K562 (cell line): Measurements from ENCODE around the gene PRR15. TPM values are rescaled to one million over a fixed set of nuclear protein-coding genes. Genes with fewer than 3 reads are reported as not detected.
A peak's percentile ranks its signal among the peaks of the same experiment; 100 is the strongest.

Experiments
- ATAC-seq: fragments of 200-7000 bp; cut with Tn5 transposase; 3 replicates; pipeline ENCODE4 v1.9.1; 2020; ENCODE audit warnings: moderate library complexity
- BruUV-seq: library from RNA; stranded (reverse); fragments of 400-500 nt; replicated peaks from 2 replicates; lab custom pipeline; 2021; lab: Mats Ljungman, UMichigan
- CTCF ChIA-PET: fragments of 300-600 bp; formaldehyde crosslinking; extraction: SDS; loops from one replicate; lab custom pipeline; 2021; ENCODE audit warnings: low intra/inter-chr PET ratio; lab: Yijun Ruan, JAX
- POLR2A ChIA-PET: fragments of 300-600, 350-650 bp; sonication (Branson Sonifier 250); formaldehyde crosslinking; extraction: SDS; loops from one replicate; lab custom pipeline; 2021; ENCODE audit warnings: antibody characterized with exemption, inconsistent platforms; lab: Yijun Ruan, JAX
- DNase-seq, 4 experiments: peaks; one replicate each; pipeline versions ENCODE4 v3.0.0 to v3.0.0-alpha.2; 2011 to 2018; ENCODE audit warnings: low spot score in 3 of 4, mixed read lengths in 3 of 4; ENCODE audit errors: extremely low read depth in 1 of 4
- FAIRE-seq: peaks from 2 replicates; lab custom pipeline; 2011; peaks lifted over from hg19 to GRCh38; lab: Jason Lieb, UNC
- H2AFZ ChIP-seq: 2 replicates; pipeline ENCODE4 v1.6.0; 2011; ENCODE audit warnings: low read depth, low read length, control low read depth, inconsistent platforms
- H3K27ac ChIP-seq: fragments of 200-600 bp; 3 replicates; pipeline ENCODE4 v1.8.0; 2011; ENCODE audit warnings: low read depth, mild to moderate bottlenecking, control low read depth, inconsistent platforms, low read length, moderate library complexity, mixed read lengths; ENCODE audit errors: extremely low read depth
- H3K27me3 ChIP-seq, 2 experiments: fragments of 300-600 bp in 1 of 2; 2 replicates in 1 of 2; 3 replicates in 1 of 2; pipeline versions ENCODE4 v1.6.0 to v1.8.0; 2011; ENCODE audit warnings: inconsistent platforms in 2 of 2, low read length in 2 of 2, mild to moderate bottlenecking in 1 of 2, mixed read lengths in 1 of 2, moderate library complexity in 1 of 2; ENCODE audit not compliant: control insufficient read depth in 2 of 2, insufficient read depth in 2 of 2
- H3K36me3 ChIP-seq: fragments of 300-600 bp; 3 replicates; pipeline ENCODE4 v1.8.0; 2011; ENCODE audit warnings: mild to moderate bottlenecking, low read length, inconsistent platforms; ENCODE audit not compliant: control insufficient read depth, insufficient read depth
- H3K4me1 ChIP-seq, 2 experiments: fragments of 200-600 bp in 1 of 2; replicated peaks in 1 of 2; 2 replicates in 1 of 2; 3 replicates in 1 of 2; pipeline versions ENCODE4 v1.5.1 to v1.8.0; 2011; ENCODE audit warnings: inconsistent platforms in 2 of 2, low read length in 2 of 2, mild to moderate bottlenecking in 1 of 2, mixed read lengths in 1 of 2, moderate library complexity in 1 of 2; ENCODE audit not compliant: control insufficient read depth in 2 of 2, insufficient read depth in 2 of 2
- H3K4me2 ChIP-seq: 2 replicates; pipeline ENCODE4 v1.6.1; 2011; ENCODE audit warnings: low read length, control low read depth, inconsistent platforms, mixed read lengths; ENCODE audit not compliant: insufficient read depth
- H3K4me3 ChIP-seq: fragments of 200-600 bp; sonication (generic), shearing (Covaris generic); 2 replicates; pipeline ENCODE4 v1.5.1; 2016; ENCODE audit warnings: control low read depth, inconsistent platforms
- H3K79me2 ChIP-seq: fragments of 200-600 bp; 3 replicates; pipeline ENCODE4 v1.8.0; 2011; ENCODE audit warnings: low read length, inconsistent platforms; ENCODE audit not compliant: control insufficient read depth, insufficient read depth
- H3K9ac ChIP-seq, 2 experiments: 2 replicates each; pipeline versions ENCODE4 v1.6.0 to v1.6.1; 2011; ENCODE audit warnings: low read depth in 2 of 2, low read length in 2 of 2, control low read depth in 1 of 2, inconsistent platforms in 1 of 2, mild to moderate bottlenecking in 1 of 2, mixed read lengths in 1 of 2; ENCODE audit not compliant: insufficient read depth in 1 of 2
- H3K9me1 ChIP-seq: one replicate; pipeline ENCODE4 v1.6.0; 2011; ENCODE audit warnings: inconsistent platforms, mild to moderate bottlenecking, low read length, moderate library complexity; ENCODE audit not compliant: control insufficient read depth, insufficient read depth
- H3K9me3 ChIP-seq: replicated peaks from 2 replicates; pipeline ENCODE4 v1.5.1; 2011; ENCODE audit warnings: low read depth, low read length, inconsistent platforms; ENCODE audit not compliant: control insufficient read depth, insufficient read depth
- H4K20me1 ChIP-seq: replicated peaks from 2 replicates; pipeline ENCODE4 v1.6.1; 2011; ENCODE audit warnings: low read length, inconsistent platforms, mixed read lengths; ENCODE audit not compliant: control insufficient read depth, insufficient read depth
- BRD4 ChIP-seq: fragments of 200-600 bp; sonication (generic); IDR thresholded peaks from 2 replicates; pipeline ENCODE4 v1.6.1; 2017; ENCODE audit warnings: inconsistent platforms
- ELF4 ChIP-seq: fragments of 450-650 bp; formaldehyde crosslinking; IDR thresholded peaks from 2 replicates; pipeline ENCODE4 v1.4.0; 2022; ENCODE audit warnings: missing genetic modification characterization
- GATAD2A ChIP-seq: fragments of 450-650 bp; IDR thresholded peaks from 2 replicates; pipeline ENCODE4 v1.6.1; 2017
- RAD21 ChIP-seq, 2 experiments: fragments of 250-450 bp in 1 of 2; fragments of 450-650 bp in 1 of 2; sonication (Bioruptor Pico) in 1 of 2; formaldehyde crosslinking in 1 of 2; IDR thresholded peaks in 1 of 2; conservative IDR thresholded peaks in 1 of 2; 2 replicates each; pipeline versions ENCODE4 v1.4.0 to v1.8.0; 2020 to 2022; ENCODE audit warnings: mild to moderate bottlenecking in 2 of 2, moderate library complexity in 1 of 2
- RB1 ChIP-seq: fragments of 450-650 bp; IDR thresholded peaks from 2 replicates; pipeline ENCODE4 v1.6.1; 2017; ENCODE audit warnings: low read depth, mild to moderate bottlenecking
- RFX7 ChIP-seq: fragments of 250-450 bp; sonication (Bioruptor Pico); IDR thresholded peaks from 2 replicates; pipeline ENCODE4 v1.5.1; 2021; ENCODE audit warnings: mild to moderate bottlenecking
- SMC3 ChIP-seq: conservative IDR thresholded peaks from 2 replicates; pipeline ENCODE4 v1.6.1; 2011; ENCODE audit warnings: low read depth, low read length, improper control_type of control experiment; ENCODE audit not compliant: insufficient read depth
- TOE1 ChIP-seq, 2 experiments: fragments of 450-650 bp in 1 of 2; sonication (generic) in 1 of 2; formaldehyde crosslinking in 1 of 2; IDR thresholded peaks; 2 replicates each; pipeline versions ENCODE4 v1.7.1 to v1.8.0; 2016 to 2022; ENCODE audit warnings: borderline replicate concordance in 2 of 2, mild to moderate bottlenecking in 2 of 2, antibody characterized with exemption in 1 of 2, inconsistent platforms in 1 of 2, low read depth in 1 of 2, missing genetic modification reagents in 1 of 2, moderate library complexity in 1 of 2
- ZNF134 ChIP-seq: fragments of 250-450 bp; sonication (Bioruptor Pico); conservative IDR thresholded peaks from 2 replicates; pipeline ENCODE4 v1.4.0; 2020
- ZNF583 ChIP-seq: fragments of 250-450 bp; sonication (Bioruptor Pico); IDR thresholded peaks from 2 replicates; pipeline ENCODE4 v1.4.0; 2020
- ZNF75A ChIP-seq: fragments of 450-650 bp; formaldehyde crosslinking; IDR thresholded peaks from 2 replicates; pipeline ENCODE4 v1.4.0; 2020; ENCODE audit warnings: mild to moderate bottlenecking
- WGBS: fragments of 100-300 bp; shearing (Covaris generic); methylation state at CpG from one replicate; pipeline ENCODE4 v1.1.6; 2016; ENCODE audit warnings: low coverage, mixed read lengths; ENCODE audit not compliant: insufficient coverage; ENCODE audit errors: missing lambda C conversion rate; 5-methylcytosine and 5-hydroxymethylcytosine counted together
- in situ Hi-C: fragments of 300-500 bp; cut with MboI; formaldehyde crosslinking; loops from 4 replicates; pipeline ENCODE4 v1.15.0; 2018; ENCODE audit warnings: inconsistent platforms, mixed read lengths
- intact Hi-C: fragments of 100-400 bp; cut with micrococcal nuclease; formaldehyde crosslinking; loops from 2 replicates; pipeline ENCODE4 v1.14.2; 2022
- polyA plus RNA-seq, 8 experiments: library from polyadenylated mRNA; depleted of rRNA in 4 of 8; stranded (reverse) in 5 of 8; unstranded in 3 of 8; fragments of >200 nt; fragmentation: Nextera tagmentation in 2 of 8; fragmentation: Illumina TruSeq in 1 of 8; extraction: Ambion mirVana in 2 of 8; extraction: Trizol in 1 of 8; gene quantifications; 2 replicates each; pipeline versions ENCODE4 v1.2.1 to v1.2.3, GENCODE V29; 2011 to 2014; ENCODE audit warnings: inconsistent platforms in 1 of 8, missing spikeins in 1 of 8
- total RNA-seq, 7 experiments: library from RNA; depleted of rRNA in 6 of 7; stranded (reverse); fragments of >200 nt in 6 of 7; fragmentation: Illumina TruSeq in 2 of 7; extraction: Trizol in 2 of 7; gene quantifications; 2 replicates each; pipeline versions ENCODE4 v1.2.1 to v1.2.3, GENCODE V29; 2011 to 2021; ENCODE audit warnings: low replicate concordance in 1 of 7

PRR15 gene
- total and polyA plus RNA-seq, 9 of the 15 experiments (the other 6 are each of a cell fraction or from before 2014, with no cell fraction given): not detected

DNA sequence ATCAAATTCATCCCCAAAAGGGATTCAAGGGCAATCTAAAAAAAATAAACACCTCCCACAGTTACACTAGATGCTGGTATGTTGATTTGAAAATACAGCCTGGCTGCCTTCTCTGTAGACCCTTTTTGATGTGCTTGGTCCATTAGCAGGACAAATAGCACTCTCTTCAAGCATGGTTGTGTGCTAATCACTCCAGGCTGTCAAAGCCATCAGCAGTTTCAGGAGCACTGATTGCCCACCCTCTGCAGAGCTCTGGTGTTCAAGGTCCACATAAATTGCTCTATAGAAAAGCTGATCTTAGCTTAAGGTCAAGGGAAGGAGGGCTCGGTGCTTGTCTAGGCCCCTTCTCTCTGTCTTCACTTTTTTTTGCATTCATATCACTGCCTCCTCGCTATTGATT, 35.4 kb downstream of the PRR15 start (continued):
- no peak for TF ChIP-seq TOE1 (IDR thresholded peaks at IDR 0.05; ENCODE audit: borderline replicate concordance)
- TF ChIP-seq TOE1 (CRISPR knock-in tag; IDR thresholded peaks at IDR 0.05; ENCODE audit: borderline replicate concordance, low read depth): no peak
- TF ChIP-seq ZNF75A (CRISPR knock-in tag): no peak
- no peak for TF ChIP-seq RB1
- no peak for TF ChIP-seq ZNF134 (CRISPR knock-in tag)
- TF ChIP-seq RFX7 (CRISPR knock-in tag): no peak
- no peak for TF ChIP-seq ZNF583 (CRISPR knock-in tag)
- TF ChIP-seq ELF4: no peak
- no peak for TF ChIP-seq GATAD2A
- TF ChIP-seq BRD4: no peak
- TF ChIP-seq, all 486 proteins: peak for 0

- BruUV-seq: no TSS peak
Measured at GRCh38 chr7:29600661-29601060, 37.0 kb downstream of the PRR15 start.

More at GRCh38 chr7:29600661-29601060, 37.0 kb downstream of the PRR15 start:
- Histone ChIP-seq H3K36me3 (no peaks in the 10 kb centered on the region), H3K9me1 (no peaks in the 10 kb centered on the region), H3K9ac (no peak overlapping the region), H3K79me2 (no peaks in the 10 kb centered on the region), H3K27ac (no peak overlapping the region), H3K9me3 (no peaks in the 10 kb centered on the region), H2AFZ (no peak overlapping the region), H3K4me3 (no peak overlapping the region), H3K27me3 (no peaks in the 10 kb centered on the region), H4K20me1 (no peaks in the 10 kb centered on the region), H3K4me2 (no peak overlapping the region), H3K4me1 (peaks cover 0 to 2% of the 10 kb centered on the region in 2 experiments; a peak in 2 of 5 replicates)
- ATAC-seq: no peak
- CTCF ChIA-PET: no interaction called here
- POLR2A ChIA-PET: no interaction called here
- no peak for FAIRE-seq
- DNase-seq: no peak
- in situ Hi-C loops: no loop called here
- TF ChIP-seq SMC3: no peak
- 0 out of 4 replicates have a peak, but pooled peaks of 1 of the 2 experiments have one; percentile 7 for TF ChIP-seq RAD21 (CRISPR knock-in tag; conservative IDR thresholded peaks at IDR 0.05 in 1 of 2, IDR thresholded peaks at IDR 0.05 in 1 of 2)
- 9% methylated on average over 4 of the region's 4 CpGs for WGBS
- intact Hi-C loops: no loop called here
